Kidney (tissue), 14 donors: Measurements from ENCODE around the gene E2F7. TPM values are rescaled to one million over a fixed set of nuclear protein-coding genes. Genes with fewer than 3 reads are reported as not detected.

ENCODE experiments used
- DNase-seq, 5 donors: peaks; one replicate each; pipeline ENCODE4 v3.0.0-alpha.2; 2013 to 2020
- FAIRE-seq: peaks from 2 replicates; lab custom pipeline; 2012; peaks lifted over from hg19 to GRCh38; lab: Jason Lieb, UNC
- H3K27ac ChIP-seq, 2 donors: one replicate each; pipeline ENCODE4 v1.7.0; 2013; ENCODE audit warnings: low read depth in 2 of 2, low read length in 2 of 2, inconsistent platforms in 1 of 2
- H3K27me3 ChIP-seq: one replicate; pipeline ENCODE4 v1.7.1; 2013; ENCODE audit warnings: low read length, inconsistent platforms; ENCODE audit not compliant: control insufficient read depth, insufficient read depth
- H3K36me3 ChIP-seq, 3 donors: one replicate each; pipeline versions ENCODE4 v1.7.0 to v1.7.1; 2013; ENCODE audit warnings: low read length in 3 of 3, control low read depth in 1 of 3, inconsistent platforms in 1 of 3; ENCODE audit not compliant: insufficient read depth in 3 of 3, control insufficient read depth in 2 of 3
- H3K4me1 ChIP-seq, 3 donors: one replicate each; pipeline versions ENCODE4 v1.7.0 to v1.7.1; 2013; ENCODE audit warnings: low read length in 3 of 3, inconsistent platforms in 1 of 3, low read depth in 1 of 3; ENCODE audit not compliant: control insufficient read depth in 2 of 3, insufficient read depth in 2 of 3
- H3K4me3 ChIP-seq, 3 donors: one replicate each; pipeline versions ENCODE4 v1.7.0 to v1.8.1; 2013; ENCODE audit warnings: low read length in 3 of 3, control low read depth in 1 of 3, inconsistent platforms in 1 of 3
- H3K9ac ChIP-seq, 3 donors: one replicate each; pipeline versions ENCODE4 v1.7.0 to v1.7.1; 2013; ENCODE audit warnings: low read length in 3 of 3, control low read depth in 1 of 3, inconsistent platforms in 1 of 3
- H3K9me3 ChIP-seq, 3 donors: one replicate each; pipeline versions ENCODE4 v1.7.0 to v1.7.1; 2013; ENCODE audit warnings: low read length in 3 of 3, control low read depth in 1 of 3, inconsistent platforms in 1 of 3; ENCODE audit not compliant: control insufficient read depth in 2 of 3, insufficient read depth in 1 of 3
- CTCF ChIP-seq: IDR thresholded peaks from 3 replicates; pipeline ENCODE4 v1.5.1; 2012; ENCODE audit warnings: mild to moderate bottlenecking, moderate library complexity, borderline replicate concordance; ENCODE audit not compliant: insufficient read depth; ENCODE audit errors: extremely low read depth
- intact Hi-C: fragments of 100-400 bp; cut with DNase I; formaldehyde crosslinking; loops from one replicate; pipeline ENCODE4 v1.11.1; 2022
- polyA plus RNA-seq: library from polyadenylated mRNA; stranded (reverse); fragments of 350-450 nt; fragmentation: Illumina TruSeq; extraction: RNeasy Lipid Tissue Mini Kit (QIAGEN cat#74804); gene quantifications from one replicate; pipeline ENCODE4 v1.2.3, GENCODE V29; 2014; ENCODE audit warnings: low read depth, low replicate concordance; ENCODE audit not compliant: insufficient read depth
- total RNA-seq: library from RNA; stranded (reverse); fragmentation: NEBNext Ultra II Directional; extraction: Animal tissue kit (Norgen Biotek cat#: 25700); gene quantifications from one replicate; pipeline ENCODE4 v1.2.1, GENCODE V29; 2021
- donor health status: control.
- donor health status: control.
- donor health status: control.
- donor health status: control.
- donor health status: control.
- donor health status: DM: yes; HTN: yes; CAD: no.
- donor health status: Normal renal cell carcinoma (clear cell type).

Gene E2F7
- total and polyA plus RNA-seq, 2 donors from 2014 or later, result 0.28 TPM; not detected in 1

- TF ChIP-seq CTCF, result no peak
- H3K27ac ChIP-seq, result no peak overlapping the region
- intact Hi-C loops, result no loop called here
- no peaks in the 10 kb centered on the region for H3K27me3 ChIP-seq
- no peaks in the 10 kb centered on the region for H3K4me1 ChIP-seq
- FAIRE-seq, result no peak
- no peaks in the 10 kb centered on the region for H3K36me3 ChIP-seq
- H3K4me3 ChIP-seq, result no peak overlapping the region
- no peaks in the 10 kb centered on the region for H3K9me3 ChIP-seq
- H3K9ac ChIP-seq, result no peak overlapping the region
- no peak for DNase-seq
Measured at GRCh38 chr12:77003914-77004313, 61.5 kb downstream of the E2F7 start.

- no peaks in the 10 kb centered on the region for H3K27me3 ChIP-seq
- H3K9me3 ChIP-seq, result no peaks in the 10 kb centered on the region
- H3K4me3 ChIP-seq, result no peak overlapping the region
- FAIRE-seq, result no peak
- no peak overlapping the region for H3K27ac ChIP-seq
- no peaks in the 10 kb centered on the region for H3K36me3 ChIP-seq
- no peaks in the 10 kb centered on the region for H3K4me1 ChIP-seq
- no peak overlapping the region for H3K9ac ChIP-seq
- intact Hi-C loops, result no loop called here
- DNase-seq, result no peak
- no peak for TF ChIP-seq CTCF
Measured at GRCh38 chr12:77003246-77003645, 62.1 kb downstream of the E2F7 start.

- Histone ChIP-seq H3K36me3 (no peaks in the 10 kb centered on the region), H3K27me3 (no peaks in the 10 kb centered on the region), H3K27ac (no peak overlapping the region), H3K9ac (no peak overlapping the region), H3K4me1 (no peaks in the 10 kb centered on the region), H3K9me3 (no peaks in the 10 kb centered on the region), H3K4me3 (no peak overlapping the region)
- intact Hi-C loops, result no loop called here
- DNase-seq (no peak), FAIRE-seq (no peak)
- no peak for TF ChIP-seq CTCF
Measured at GRCh38 chr12:77002382-77002781, 63.0 kb downstream of the E2F7 start.

GRCh38 chr12:77001276-77001675 is 64.1 kb downstream of the E2F7 start:
- no peak overlapping the region for H3K9ac ChIP-seq
- H3K27ac ChIP-seq, result no peak overlapping the region
- H3K9me3 ChIP-seq, result no peaks in the 10 kb centered on the region
- H3K4me1 ChIP-seq, result no peaks in the 10 kb centered on the region
- intact Hi-C loops, result no loop called here
- H3K4me3 ChIP-seq, result no peak overlapping the region
- TF ChIP-seq CTCF, result no peak
- H3K27me3 ChIP-seq, result no peaks in the 10 kb centered on the region
- no peaks in the 10 kb centered on the region for H3K36me3 ChIP-seq
- FAIRE-seq (no peak), DNase-seq (no peak)
